ENCODE results near the gene FAM72D.
A peak's percentile ranks its signal among the peaks of the same experiment; 100 is the strongest.
"Not testable (repeated sequence)": the region's sequence is repeated elsewhere in the genome, so short reads cannot be mapped to it uniquely, and the experiment has no call there.

FAM72D gene

GRCh38 chr1:145146308-145146707 is 50.5 kb downstream of the FAM72D start:
- DNase-seq (ENCODE audit: low read depth): not testable (repeated sequence)

DNA sequence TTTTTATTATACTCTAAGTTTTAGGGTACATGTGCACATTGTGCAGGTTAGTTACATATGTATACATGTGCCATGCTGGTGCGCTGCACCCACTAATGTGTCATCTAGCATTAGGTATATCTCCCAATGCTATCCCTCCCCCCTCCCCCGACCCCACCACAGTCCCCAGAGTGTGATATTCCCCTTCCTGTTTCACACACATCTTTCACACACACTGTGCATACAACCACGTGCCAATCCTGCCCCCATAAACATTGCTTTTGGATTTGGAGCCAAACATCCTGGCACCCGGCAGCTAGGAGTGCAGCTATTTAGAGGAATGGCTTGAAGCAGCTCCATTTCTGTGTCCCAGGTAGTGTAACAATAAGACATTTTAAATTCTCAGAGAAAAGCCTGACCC is 51.4 kb downstream of the FAM72D start:
- not testable (repeated sequence) for DNase-seq (ENCODE audit: low read depth)

DNA sequence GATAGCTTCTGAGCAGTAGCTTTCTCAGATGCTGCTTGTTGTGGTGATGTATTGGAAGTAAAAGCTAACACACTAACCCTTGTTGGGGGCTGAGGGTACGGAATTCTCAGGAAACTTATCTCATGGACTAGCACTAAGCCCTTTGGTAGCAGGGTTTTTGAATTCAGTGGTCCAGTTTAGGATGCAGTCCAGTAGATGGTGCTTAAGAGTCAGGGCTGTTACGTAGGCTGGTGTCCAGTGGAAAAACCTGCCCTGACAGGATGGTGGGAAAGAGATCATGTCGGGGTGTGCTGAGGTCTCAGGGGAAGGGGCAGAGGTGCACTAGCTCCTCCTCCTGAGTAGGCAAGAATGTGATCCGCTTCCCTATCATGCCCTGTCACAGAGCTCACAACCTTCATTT is 59.6 kb downstream of the FAM72D start:
- not testable (repeated sequence) for DNase-seq (ENCODE audit: low read depth)

- DNase-seq (ENCODE audit: low read depth): peak; percentile 1
Observed at GRCh38 chr1:145155873-145156272, 60.1 kb downstream of the FAM72D start.

- peak; percentile 58 for DNase-seq (ENCODE audit: low read depth)
Observed at GRCh38 chr1:145156891-145157610, 61.3 kb downstream of the FAM72D start.

- not testable (repeated sequence) for DNase-seq (ENCODE audit: low read depth)
Observed at GRCh38 chr1:145157715-145158114, 61.9 kb downstream of the FAM72D start.

GRCh38 chr1:145161046-145161752 is 65.4 kb downstream of the FAM72D start:
- DNase-seq (ENCODE audit: low read depth): not testable (repeated sequence)

All from amniotic epithelial cell (primary cell).